Right atrium auricular region (tissue), 2 donors: ENCODE measurements around the gene SNX32. TPM values are rescaled to one million over a fixed set of nuclear protein-coding genes. Genes with fewer than 3 reads are reported as not detected.
"Not testable (repeated sequence)": the region's sequence is repeated elsewhere in the genome, so short reads cannot be mapped to it uniquely, and the experiment has no call there.

ENCODE experiments used
- DNase-seq: peaks from one replicate; pipeline ENCODE4 v3.0.0-alpha.2; 2019; ENCODE audit warnings: low spot score
- H3K27ac ChIP-seq, 2 donors: fragments of 200-600 bp; sonication (generic); 1 replicate in 1 of 2; 2 replicates in 1 of 2; pipeline ENCODE4 v1.5.1; 2016 to 2019
- H3K27me3 ChIP-seq, 2 donors: fragments of 200-600 bp; sonication (generic); one replicate each; pipeline versions ENCODE4 v1.5.1 to v1.6.0; 2017 to 2019
- H3K36me3 ChIP-seq: fragments of 200-600 bp; sonication (generic); one replicate; pipeline ENCODE4 v1.5.1; 2016
- H3K4me1 ChIP-seq, 2 donors: fragments of 200-600 bp; sonication (generic); one replicate each; pipeline versions ENCODE4 v1.5.1 to v1.6.0; 2017 to 2019
- H3K4me3 ChIP-seq, 2 donors: fragments of 200-600 bp; sonication (generic); 1 replicate in 1 of 2; 2 replicates in 1 of 2; pipeline ENCODE4 v1.5.1; 2017 to 2019; ENCODE audit warnings: mild to moderate bottlenecking in 1 of 2, moderate library complexity in 1 of 2
- H3K9me3 ChIP-seq, 2 donors: fragments of 200-600 bp; sonication (generic); one replicate each; pipeline ENCODE4 v1.5.1; 2019
- CTCF ChIP-seq, 2 donors: fragments of 200-600 bp; sonication (generic); IDR thresholded peaks; one replicate each; pipeline ENCODE4 v1.5.1; 2019; ENCODE audit warnings: antibody characterized with exemption in 2 of 2
- total RNA-seq, 2 donors: library from RNA; depleted of rRNA; stranded (reverse); fragments of >200 nt; gene quantifications; one replicate each; pipeline ENCODE4 v1.1.0, GENCODE V29; 2016

SNX32 gene
- total RNA-seq, 2 donors from 2014 or later = 0.20 to 0.37 TPM

- peaks cover 19% of the 10 kb centered on the region for H3K36me3 ChIP-seq
- no peaks in the 10 kb centered on the region for H3K4me1 ChIP-seq
- no peak for DNase-seq
- no peaks in the 10 kb centered on the region for H3K27me3 ChIP-seq
- H3K27ac ChIP-seq = no peak overlapping the region
- H3K9me3 ChIP-seq = peaks cover 0 to 7% of the 10 kb centered on the region in 2 donors
- no peak overlapping the region for H3K4me3 ChIP-seq
- no peak for TF ChIP-seq CTCF (IDR thresholded peaks at IDR 0.05)
Measured at GRCh38 chr11:65847746-65848145, 14.0 kb downstream of the SNX32 start.

- H3K36me3 ChIP-seq = peaks cover 28% of the 10 kb centered on the region
- not testable (repeated sequence) for H3K27me3 ChIP-seq, DNase-seq, H3K9me3 ChIP-seq, H3K4me3 ChIP-seq, H3K27ac ChIP-seq, H3K4me1 ChIP-seq
Measured at GRCh38 chr11:65848693-65849092, 14.9 kb downstream of the SNX32 start.

- H3K4me1 ChIP-seq = no peaks in the 10 kb centered on the region
- H3K4me3 ChIP-seq = no peak overlapping the region
- no peak for TF ChIP-seq CTCF (IDR thresholded peaks at IDR 0.05)
- DNase-seq = no peak
- no peak overlapping the region for H3K27ac ChIP-seq
- H3K27me3 ChIP-seq = no peaks in the 10 kb centered on the region
- H3K36me3 ChIP-seq = peaks cover 35% of the 10 kb centered on the region
- H3K9me3 ChIP-seq = peaks cover 0 to 7% of the 10 kb centered on the region in 2 donors
Measured at GRCh38 chr11:65849366-65849765, 15.6 kb downstream of the SNX32 start.

GRCh38 chr11:65849771-65850216 is 16.0 kb downstream of the SNX32 start:
- H3K27me3 ChIP-seq = no peaks in the 10 kb centered on the region
- H3K36me3 ChIP-seq = peaks cover 39% of the 10 kb centered on the region
- no peak for TF ChIP-seq CTCF (IDR thresholded peaks at IDR 0.05)
- H3K27ac ChIP-seq = no peak overlapping the region
- DNase-seq = no peak
- no peak overlapping the region for H3K4me3 ChIP-seq
- H3K9me3 ChIP-seq = peaks cover 0 to 7% of the 10 kb centered on the region in 2 donors
- no peaks in the 10 kb centered on the region for H3K4me1 ChIP-seq

DNA sequence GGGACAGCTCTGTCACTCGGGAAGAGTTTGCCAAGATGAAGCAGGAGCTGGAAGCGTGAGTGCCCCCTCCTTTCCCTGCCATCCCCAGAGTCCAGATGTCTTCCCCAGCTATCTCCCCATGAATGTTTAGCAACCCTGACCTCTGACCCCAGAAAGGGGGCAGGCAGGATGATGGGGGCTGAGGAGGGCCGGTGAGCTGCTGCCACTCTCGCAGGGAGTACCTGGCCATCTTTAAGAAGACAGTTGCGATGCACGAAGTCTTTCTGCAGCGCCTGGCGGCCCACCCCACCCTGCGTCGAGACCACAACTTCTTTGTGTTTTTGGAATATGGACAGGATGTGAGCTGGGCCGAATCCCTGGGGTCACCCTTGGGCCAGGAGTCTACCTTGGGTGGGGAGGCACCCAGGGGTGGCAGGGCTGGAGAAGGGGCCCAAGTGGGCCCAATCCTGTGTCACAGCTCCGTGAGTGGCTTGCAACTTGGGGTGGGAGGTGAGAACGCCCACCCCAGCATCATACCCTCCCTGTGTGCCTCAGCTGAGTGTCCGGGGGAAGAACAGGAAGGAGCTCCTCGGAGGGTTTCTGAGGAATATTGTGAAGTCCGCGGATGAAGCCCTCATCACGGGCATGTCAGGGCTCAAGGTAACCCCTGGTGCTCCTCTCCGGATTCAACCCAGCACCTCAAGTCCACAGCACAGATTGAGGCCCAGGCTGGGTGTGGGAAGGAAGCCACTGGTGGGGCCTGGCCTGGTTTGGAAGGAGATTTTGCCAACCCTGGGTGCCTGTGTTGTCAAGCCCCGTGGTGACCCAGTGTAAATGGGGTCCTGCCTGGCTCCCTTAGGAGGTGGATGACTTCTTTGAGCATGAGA is 16.7 kb downstream of the SNX32 start:
- peaks cover 0 to 7% of the 10 kb centered on the region in 2 donors for H3K9me3 ChIP-seq
- no peaks in the 10 kb centered on the region for H3K27me3 ChIP-seq
- no peak overlapping the region for H3K4me3 ChIP-seq
- peaks cover 0 to 5% of the 10 kb centered on the region in 2 donors for H3K4me1 ChIP-seq
- TF ChIP-seq CTCF (IDR thresholded peaks at IDR 0.05) = no peak
- peaks cover 46% of the 10 kb centered on the region for H3K36me3 ChIP-seq
- no peak for DNase-seq
- no peak overlapping the region for H3K27ac ChIP-seq

- peaks cover 53% of the 10 kb centered on the region for H3K36me3 ChIP-seq
- no peak overlapping the region for H3K4me3 ChIP-seq
- no peaks in the 10 kb centered on the region for H3K27me3 ChIP-seq
- H3K4me1 ChIP-seq = peaks cover 0 to 12% of the 10 kb centered on the region in 2 donors
- TF ChIP-seq CTCF (IDR thresholded peaks at IDR 0.05) = no peak
- DNase-seq = no peak
- no peak overlapping the region for H3K27ac ChIP-seq
- peaks cover 0 to 7% of the 10 kb centered on the region in 2 donors for H3K9me3 ChIP-seq
Measured at GRCh38 chr11:65851083-65851579, 17.4 kb downstream of the SNX32 start.
